GM21717 (cell line): ENCODE results near the gene DSTYK.
"Not testable (repeated sequence)": the region's sequence is repeated elsewhere in the genome, so short reads cannot be mapped to it uniquely, and the experiment has no call there.

Experiments used
- ATAC-seq: cut with Tn5 transposase; IDR thresholded peaks from one replicate; pipeline ENCODE4 v1.9.1; 2021; ENCODE audit warnings: mild to moderate bottlenecking, moderate library complexity; ENCODE audit not compliant: unreplicated experiment

The DSTYK gene

DNA sequence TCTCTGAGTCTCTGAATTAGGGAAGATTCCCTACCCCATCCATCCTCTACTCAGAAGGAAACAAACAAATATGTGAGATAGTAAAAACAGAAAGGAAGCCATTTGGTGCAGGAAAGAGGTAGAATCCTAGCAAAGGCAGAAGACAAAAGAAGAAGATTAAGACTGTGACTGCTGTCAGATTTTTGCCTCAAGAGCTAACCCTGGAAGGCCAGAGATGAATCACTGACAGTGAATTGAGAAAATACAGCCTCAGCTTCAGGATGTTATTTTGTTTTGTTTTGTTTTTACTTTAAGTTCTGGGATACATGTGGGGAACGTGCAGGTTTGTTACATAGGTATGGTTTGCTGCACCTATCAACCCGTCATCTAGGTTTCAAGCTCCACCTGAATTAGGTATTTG lies 31.7 kb downstream of the DSTYK start:
- no peak for ATAC-seq

DNA sequence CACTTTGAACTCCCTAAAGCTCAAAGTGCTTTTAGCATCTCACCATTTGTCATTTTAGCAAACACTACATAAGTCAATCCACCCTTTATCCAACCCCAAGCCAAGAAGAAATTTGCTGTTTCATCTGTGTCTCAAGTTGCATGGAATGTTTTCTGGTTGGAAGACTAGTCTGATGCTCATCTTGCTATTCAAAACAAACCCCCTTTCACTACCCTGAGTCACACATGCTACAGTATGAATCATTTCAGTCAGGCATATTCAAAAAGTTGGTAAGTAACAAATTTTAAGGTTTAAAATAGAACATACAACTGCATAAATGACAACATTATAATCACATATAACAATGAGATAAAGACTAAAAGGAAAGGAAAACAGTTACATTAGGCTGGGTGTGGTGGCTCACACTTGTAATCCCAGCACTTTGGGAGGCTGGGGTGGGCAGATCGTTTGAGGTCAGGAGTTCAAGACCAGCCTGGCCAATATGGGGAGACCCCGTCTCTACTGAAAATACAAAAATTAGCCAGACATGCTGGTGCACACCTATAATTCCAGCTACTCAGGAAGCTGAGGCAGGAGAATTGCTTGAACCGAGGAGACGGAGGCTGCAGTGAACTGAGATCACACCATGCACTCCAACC lies 38.7 kb downstream of the DSTYK start:
- ATAC-seq: no peak

- ATAC-seq: no peak
Measured at GRCh38 chr1:205171369-205171768, 40.1 kb downstream of the DSTYK start.

DNA sequence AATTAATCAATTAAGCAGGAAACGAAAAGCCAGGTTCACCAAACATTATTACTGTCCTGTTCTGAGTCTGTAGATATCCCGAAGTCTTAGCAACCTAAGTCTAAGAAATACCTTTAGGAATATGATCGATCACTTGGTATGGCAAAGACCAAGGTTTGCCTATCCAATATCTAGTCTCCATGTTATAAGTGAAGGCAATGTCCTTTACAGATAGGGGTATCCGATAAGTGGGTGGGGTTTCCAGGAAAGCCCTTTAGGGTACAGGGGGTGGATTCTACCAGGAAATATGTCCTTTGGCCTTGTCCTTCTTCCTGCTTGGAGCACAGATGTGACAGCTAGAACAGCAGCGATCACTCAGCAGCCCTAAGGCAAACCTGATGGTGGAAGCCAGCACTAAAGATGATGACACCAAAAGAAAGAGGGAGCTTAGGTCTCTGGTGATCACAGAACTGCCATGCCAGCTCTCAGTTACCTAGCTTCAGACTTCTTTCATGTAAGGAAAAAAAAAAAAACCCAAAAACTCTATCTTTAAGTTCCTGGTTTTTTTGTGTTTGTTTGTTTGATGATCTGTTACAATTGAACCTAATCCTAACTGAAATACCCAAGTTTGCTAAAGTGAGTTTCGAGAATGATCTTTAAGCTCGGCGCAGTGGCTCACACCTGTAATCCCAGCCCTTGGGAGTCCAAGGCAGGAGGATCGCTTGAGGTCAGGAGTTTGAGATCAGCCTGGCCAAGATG lies 40.8 kb downstream of the DSTYK start:
- ATAC-seq: no peak

DNA sequence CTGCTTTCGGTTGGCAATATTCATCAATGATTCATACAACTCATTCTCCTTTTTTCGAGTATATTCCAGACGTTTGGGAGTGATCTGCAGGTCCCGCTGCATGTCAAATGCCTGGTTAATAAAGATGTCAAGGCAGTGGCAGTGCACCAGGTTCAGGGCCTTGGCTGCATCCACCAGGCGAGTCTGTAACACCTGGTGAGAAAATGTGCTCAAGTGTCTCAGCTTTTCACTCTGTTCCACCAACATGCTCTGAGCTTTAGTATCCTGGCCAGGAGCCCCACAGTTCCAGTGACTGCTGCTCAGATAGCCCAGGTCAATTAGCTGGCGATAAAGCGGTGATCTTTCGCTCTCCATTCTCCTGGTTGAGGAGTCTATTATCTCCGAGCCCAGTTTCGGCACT lies 42.3 kb downstream of the DSTYK start:
- no peak for ATAC-seq

GRCh38 chr1:205168291-205168690 lies 43.2 kb downstream of the DSTYK start:
- no peak for ATAC-seq

GRCh38 chr1:205162301-205162700 lies 49.2 kb downstream of the DSTYK start:
- no peak for ATAC-seq

- ATAC-seq: no peak
Measured at GRCh38 chr1:205161076-205161475, 50.4 kb downstream of the DSTYK start.

- ATAC-seq: no peak
Measured at GRCh38 chr1:205158048-205158616, 53.4 kb downstream of the DSTYK start.

DNA sequence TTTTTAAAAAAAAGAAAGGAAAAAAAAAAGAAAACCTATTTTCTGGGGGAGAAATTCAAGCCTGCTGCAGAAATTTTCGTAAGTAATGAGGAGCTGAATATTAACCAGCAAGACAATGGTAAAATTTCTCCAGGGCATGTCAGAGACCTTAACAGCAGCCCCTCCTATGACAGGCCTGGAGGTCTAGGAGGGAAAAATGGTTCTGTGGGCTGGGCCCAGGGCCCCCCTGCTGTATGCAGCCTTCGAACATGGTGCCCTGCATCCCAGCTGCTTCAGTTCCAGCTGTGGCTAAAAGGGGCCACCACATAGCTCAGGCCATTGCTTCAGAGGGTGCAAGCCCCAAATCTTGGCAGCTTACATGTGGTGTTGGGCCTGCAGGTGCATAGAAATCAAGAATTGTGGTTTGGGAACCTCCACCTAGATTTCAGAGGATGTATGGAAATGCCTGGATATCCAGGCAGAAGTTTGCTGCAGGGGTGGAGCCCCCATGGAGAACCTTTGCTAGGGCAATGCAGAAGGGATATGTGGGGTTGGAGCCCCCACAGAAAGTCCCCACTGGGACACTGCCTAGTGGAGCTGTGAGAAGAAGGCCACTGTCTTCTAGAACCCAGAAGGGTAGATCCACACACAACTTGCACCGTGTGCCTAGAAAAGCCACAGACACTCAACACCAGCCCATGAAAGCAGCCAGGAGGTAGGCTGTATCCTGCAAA lies 55.7 kb downstream of the DSTYK start:
- ATAC-seq: not testable (repeated sequence)

- ATAC-seq: no peak
Measured at GRCh38 chr1:205152505-205152904, 59.0 kb downstream of the DSTYK start.

DNA sequence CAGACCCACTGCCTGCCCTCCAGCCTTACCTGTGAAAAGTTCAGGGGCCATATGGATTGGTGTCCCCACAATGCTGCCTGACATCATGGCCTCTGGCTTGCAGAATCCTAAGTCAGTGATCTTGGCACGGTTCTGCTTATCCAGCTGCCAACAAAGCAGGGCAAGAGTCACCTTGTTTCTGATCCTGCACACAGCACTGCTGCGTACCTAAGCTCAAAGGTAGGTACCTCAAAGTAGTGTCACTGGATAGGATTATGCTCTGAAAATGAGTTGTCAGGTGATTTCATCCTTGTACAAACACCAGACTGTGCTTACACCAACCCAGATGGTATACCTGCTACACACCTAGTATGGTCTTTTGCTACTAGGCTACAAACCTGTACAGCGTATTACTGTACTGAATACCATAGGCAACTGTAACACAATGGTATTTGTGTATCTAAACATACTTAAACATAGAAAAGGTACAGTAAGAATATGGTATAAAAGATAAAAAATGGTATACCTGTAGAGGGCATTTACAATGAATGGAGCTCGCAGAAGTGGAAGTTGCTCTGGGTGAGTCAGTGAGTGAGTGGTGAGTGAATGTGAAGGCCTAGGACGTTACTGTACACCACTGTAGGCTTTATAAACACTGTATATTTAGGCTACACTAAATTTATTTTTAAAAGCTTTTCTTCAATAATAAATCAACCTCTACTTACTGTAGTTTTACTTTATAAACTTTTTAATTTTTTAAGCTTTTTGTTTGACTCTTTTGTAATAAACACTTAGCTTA lies 60.7 kb downstream of the DSTYK start:
- no peak for ATAC-seq

DNA sequence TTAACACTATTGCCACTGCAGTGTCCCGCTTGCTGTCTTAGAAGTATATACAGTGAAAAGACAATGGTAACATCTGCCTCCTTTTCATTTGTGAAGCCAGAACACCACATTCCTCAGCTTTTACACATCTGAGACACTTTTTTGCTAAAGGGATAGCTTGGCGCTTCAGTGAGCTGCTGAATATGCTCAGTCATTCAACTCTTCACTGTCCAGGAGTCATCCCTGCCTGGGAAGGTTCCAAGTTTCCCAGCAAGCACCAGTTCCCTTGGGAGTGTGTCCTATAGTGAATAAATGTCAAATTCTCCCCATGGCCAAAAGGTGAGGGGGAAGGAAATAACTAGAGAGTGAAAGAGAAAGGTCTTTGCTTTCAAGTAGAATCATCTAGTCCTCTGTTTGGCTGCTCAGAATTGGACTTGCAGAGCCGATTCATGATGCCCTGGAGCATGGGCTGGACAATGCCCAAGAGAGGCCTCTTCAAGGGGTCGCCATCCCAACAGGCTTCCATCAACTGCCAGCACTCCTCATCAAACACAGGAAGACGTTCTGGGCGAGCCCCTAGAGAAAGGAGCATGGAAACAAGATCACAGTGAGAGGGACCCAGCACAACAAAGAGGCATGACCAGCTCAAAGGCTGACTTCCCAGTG lies 64.2 kb downstream of the DSTYK start:
- ATAC-seq: no peak

DNA sequence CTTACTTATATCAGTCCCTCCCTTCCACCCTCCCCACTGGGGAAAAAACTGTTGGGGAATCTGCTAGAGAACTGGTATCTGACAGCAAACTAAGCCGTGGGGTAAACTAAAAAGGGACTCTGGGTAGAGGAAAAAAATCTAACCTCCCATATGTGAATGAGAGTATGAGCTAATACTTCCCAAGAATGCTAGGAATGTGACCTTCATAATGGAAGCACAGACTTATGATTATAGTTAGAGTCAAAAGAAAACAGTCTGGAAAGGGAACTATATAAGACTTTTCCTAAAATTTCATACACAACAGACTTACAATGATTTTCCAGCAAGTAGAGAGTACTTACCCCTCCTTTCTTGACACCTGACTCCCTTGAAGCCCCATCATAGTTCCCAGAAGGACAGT lies 66.8 kb downstream of the DSTYK start:
- no peak for ATAC-seq

- ATAC-seq: no peak
Measured at GRCh38 chr1:205144046-205144720, 67.3 kb downstream of the DSTYK start.

GRCh38 chr1:205142102-205142469 lies 69.4 kb downstream of the DSTYK start:
- ATAC-seq: no peak

GRCh38 chr1:205141236-205142101 lies 70.0 kb downstream of the DSTYK start:
- ATAC-seq: no peak

DNA sequence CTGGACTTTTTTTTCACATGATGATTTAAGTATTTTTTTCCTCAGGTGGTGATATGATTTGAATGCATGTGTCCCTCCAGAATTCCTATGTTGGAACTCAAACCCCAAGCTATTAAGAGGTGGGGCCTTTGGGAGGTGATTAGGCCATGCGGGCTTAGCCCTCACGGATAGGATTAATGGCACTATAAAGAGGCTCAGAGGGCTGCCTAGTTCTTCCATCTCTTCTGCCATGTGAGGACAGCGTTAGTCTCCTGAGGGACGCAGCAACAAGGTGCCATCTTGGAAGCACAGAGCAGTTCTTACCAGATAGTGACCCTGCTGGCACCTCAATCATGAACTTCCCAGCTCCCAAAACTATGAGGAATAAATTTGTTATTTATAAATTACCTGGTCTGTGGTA lies 71.4 kb downstream of the DSTYK start:
- no peak for ATAC-seq

DNA sequence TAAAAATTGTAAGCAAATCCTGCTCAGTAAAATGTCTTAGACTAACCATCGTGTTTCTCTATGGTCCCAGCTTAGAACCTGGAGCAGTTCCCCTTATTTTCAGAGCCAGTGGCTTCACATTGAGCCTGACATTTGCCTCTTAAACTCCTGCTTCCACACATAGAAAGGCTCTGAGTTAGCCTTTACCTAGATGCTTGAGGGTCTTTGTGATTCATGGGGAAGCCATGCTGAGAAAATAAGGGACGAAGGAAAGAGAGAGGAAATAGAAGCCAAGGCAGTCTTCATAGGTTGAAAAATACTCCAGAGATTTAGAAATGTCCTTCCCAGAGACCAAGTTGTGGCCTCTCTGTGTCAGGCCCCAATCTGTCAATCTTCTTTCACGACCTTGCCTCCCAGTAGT lies 73.6 kb downstream of the DSTYK start:
- ATAC-seq: no peak
